ENCODE data around the gene CDH23. TPM values are rescaled to one million over a fixed set of nuclear protein-coding genes. Genes with fewer than 3 reads are reported as not detected.

The CDH23 gene
- total and polyA plus RNA-seq, 9 of the 15 experiments (the other 6 are each of a cell fraction or from before 2014, with no cell fraction given): 0.18 to 1.2 (median 0.47) TPM

GRCh38 chr10:71701496-71702132 is 304.9 kb downstream of the CDH23 start:
- no peak for ATAC-seq
- DNase-seq (ENCODE audit: extremely low read depth in 1 of 4, low spot score in 3 of 4): peak in 2 of 4 experiments; percentile 44 to 45
- no peaks in the 10 kb centered on the region for H4K20me1 ChIP-seq (replicated peaks; ENCODE audit: control insufficient read depth, insufficient read depth, low read length)
- H3K9me3 ChIP-seq (replicated peaks; ENCODE audit: control insufficient read depth, insufficient read depth, low read depth, low read length): no peaks in the 10 kb centered on the region
- intact Hi-C loops (cut with micrococcal nuclease) (loop anchor here (10.0 kb wide), 1 partner anchor 193 kb away; no protein-coding TSS in a partner anchor), in situ Hi-C loops (cut with MboI) (loop anchor here (5.0 to 10.0 kb wide), 2 partner anchors 317 to 389 kb away; no protein-coding TSS in a partner anchor)
- H3K27me3 ChIP-seq (ENCODE audit: control insufficient read depth in 2 of 2, insufficient read depth in 2 of 2, low read length in 2 of 2): no peaks in the 10 kb centered on the region
- 47% methylated on average over 11 of the region's 11 CpGs for WGBS (ENCODE audit: insufficient coverage, low coverage, missing lambda C conversion rate)
- H3K36me3 ChIP-seq (ENCODE audit: control insufficient read depth, insufficient read depth, low read length): no peaks in the 10 kb centered on the region
- H3K4me2 ChIP-seq (ENCODE audit: insufficient read depth, low read length): no peak overlapping the region; the same call in 1 of the 2 replicates
- ChIA-PET POLR2A (interaction anchor here (0.5 to 1.2 kb wide), 3 partner anchors 210 to 370 kb away, joined by 3 to 5 read pairs (median 3); no protein-coding TSS in a partner anchor), CTCF (ENCODE audit: low intra/inter-chr PET ratio) (no interaction called here)
- H3K4me1 ChIP-seq (replicated peaks in 1 of 2; ENCODE audit: control insufficient read depth in 2 of 2, insufficient read depth in 2 of 2, low read length in 2 of 2): peaks cover 8 to 43% of the 10 kb centered on the region in 2 experiments
- peak overlapping the region in 1 of 2 experiments; percentile 78; a peak in 2 of 4 replicates for H3K9ac ChIP-seq (ENCODE audit: insufficient read depth in 1 of 2, low read depth in 2 of 2, low read length in 2 of 2)
- BruUV-seq (replicated peaks): no TSS peak
- H3K27ac ChIP-seq (ENCODE audit: extremely low read depth, low read depth, low read length): no peak overlapping the region
- no peak overlapping the region for H3K4me3 ChIP-seq
- H3K9me1 ChIP-seq (ENCODE audit: control insufficient read depth, insufficient read depth, low read length): no peaks in the 10 kb centered on the region
- FAIRE-seq: no peak
- H2AFZ ChIP-seq (ENCODE audit: low read depth, low read length): peak overlapping the region; percentile 14; the same call in 1 of the 2 replicates
- H3K79me2 ChIP-seq (ENCODE audit: control insufficient read depth, insufficient read depth, low read length): no peaks in the 10 kb centered on the region
- TF ChIP-seq MCM3 (IDR thresholded peaks at IDR 0.05) (no peak), GATAD2A (IDR thresholded peaks at IDR 0.05) (no peak), ZNF354B (CRISPR knock-in tag; IDR thresholded peaks at IDR 0.05) (no peak), NFE2 (IDR thresholded peaks at IDR 0.05; ENCODE audit: low read depth) (no peak), USF1 (CRISPR knock-in tag; IDR thresholded peaks at IDR 0.05) (no peak), SP2 (IDR thresholded peaks at IDR 0.05; ENCODE audit: extremely low read depth, low read depth, low read length, poor library complexity, severe bottlenecking) (no peak), MED1 (CRISPR knock-in tag; IDR thresholded peaks at IDR 0.05; ENCODE audit: borderline replicate concordance) (no peak)
